H1 (cell line): ENCODE measurements around the gene GDPD5. TPM values are rescaled to one million over a fixed set of nuclear protein-coding genes. Genes with fewer than 3 reads are reported as not detected.

Experiments
- KDM1A ChIP-seq: fragments of 200-600, 300-600 bp; sonication (generic); IDR thresholded peaks from 2 replicates; pipeline ENCODE4 v1.7.1; 2016; ENCODE audit warnings: mild to moderate bottlenecking, low read length, borderline replicate concordance
- NRF1 ChIP-seq: IDR thresholded peaks from 2 replicates; pipeline ENCODE4 v1.6.1; 2011; ENCODE audit warnings: mild to moderate bottlenecking, low read depth, low read length, improper control_type of control experiment
- POLR2A ChIP-seq, 2 experiments: IDR thresholded peaks; 1 replicate in 1 of 2; 2 replicates in 1 of 2; pipeline ENCODE4 v1.6.1; 2011; ENCODE audit warnings: low read depth in 2 of 2, low read length in 2 of 2, mild to moderate bottlenecking in 2 of 2; ENCODE audit errors: control extremely low read depth in 1 of 2
- SAP30 ChIP-seq: fragments of 300-600 bp; sonication (generic); IDR thresholded peaks from 2 replicates; pipeline ENCODE4 v1.7.1; 2012; ENCODE audit warnings: low read length, moderate library complexity, mild to moderate bottlenecking, inconsistent platforms; ENCODE audit not compliant: insufficient read depth, insufficient replicate concordance
- polyA plus RNA-seq, 7 experiments: library from polyadenylated mRNA; depleted of rRNA in 3 of 7; stranded (reverse) in 5 of 7; unstranded in 2 of 7; fragments of >200 nt in 5 of 7; fragments of 200-250 nt in 2 of 7; gene quantifications; 1 replicate in 5 of 7; 2 replicates in 1 of 7; 4 replicates in 1 of 7; pipeline versions ENCODE4 v1.2.1 to v1.2.3, GENCODE V29; 2011 to 2013; ENCODE audit warnings: missing spikeins in 2 of 7, mixed read lengths in 2 of 7
- total RNA-seq: library from RNA; stranded (reverse); fragmentation: NEBNext Ultra II Directional; extraction: Animal tissue kit (Norgen Biotek cat#: 25700); gene quantifications from 2 replicates; pipeline ENCODE4 v1.2.1, GENCODE V29; 2021

GDPD5 gene
- total and polyA plus RNA-seq, 2 of the 8 experiments (the other 6 are each of a cell fraction or from before 2014, with no cell fraction given), result 7.8 to 8.6 TPM

DNA sequence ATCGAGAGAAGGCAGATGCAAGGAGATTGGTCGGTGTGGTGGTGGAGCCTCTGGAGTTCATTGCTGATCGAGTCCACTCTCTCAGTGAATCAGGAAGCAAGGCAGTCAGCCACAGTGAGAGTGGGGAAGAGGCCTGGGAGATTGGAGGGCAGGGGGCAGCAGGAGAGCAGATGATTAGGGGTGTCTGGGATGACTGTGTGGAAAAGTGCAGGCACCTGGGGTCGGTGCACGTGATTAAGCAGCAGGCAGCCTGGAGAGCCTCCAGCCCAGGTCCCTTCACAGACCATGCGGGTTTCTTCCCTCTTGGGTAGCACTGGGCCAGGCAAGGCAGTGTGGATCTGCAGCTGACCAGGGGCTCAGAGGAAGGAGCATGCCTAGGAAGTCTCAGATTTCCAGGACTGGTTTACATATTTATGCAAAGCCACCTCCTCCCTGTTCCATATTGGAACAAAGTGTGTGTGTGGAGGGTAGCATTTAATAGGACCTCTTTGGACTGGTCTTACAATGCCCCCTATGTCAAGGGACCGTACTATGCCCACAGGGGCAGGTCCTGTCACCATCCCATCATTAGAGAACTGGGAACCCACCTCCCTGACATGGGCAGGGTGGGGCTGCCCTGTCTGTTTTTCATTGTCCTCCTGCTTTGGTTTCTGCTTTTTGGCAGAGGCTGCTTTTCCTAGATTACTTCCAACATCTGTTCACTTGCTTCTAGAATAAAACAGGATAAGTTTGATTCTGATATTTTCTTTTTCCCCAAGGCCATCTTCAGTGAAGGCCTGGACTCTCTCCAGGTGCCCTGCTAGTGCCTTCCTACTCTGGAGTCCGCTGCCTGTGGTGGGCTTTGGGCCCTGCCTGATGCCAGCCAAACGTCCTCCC lies 14.0 kb upstream of the GDPD5 start (continued):
- no peak for TF ChIP-seq SAP30
- no peak for TF ChIP-seq KDM1A
- TF ChIP-seq POLR2A (IDR thresholded peaks at IDR 0.05; ENCODE audit: control extremely low read depth in 1 of 2, low read depth in 2 of 2, low read length in 2 of 2), result no peak
- no peak for TF ChIP-seq NRF1
